Measurements from ENCODE around the gene EPB41. TPM values are rescaled to one million over a fixed set of nuclear protein-coding genes. Genes with fewer than 3 reads are reported as not detected.
"Not testable (repeated sequence)": the region's sequence is repeated elsewhere in the genome, so short reads cannot be mapped to it uniquely, and the experiment has no call there.

The EPB41 gene
- total RNA-seq, 1 donor, result 9.5 TPM

DNA sequence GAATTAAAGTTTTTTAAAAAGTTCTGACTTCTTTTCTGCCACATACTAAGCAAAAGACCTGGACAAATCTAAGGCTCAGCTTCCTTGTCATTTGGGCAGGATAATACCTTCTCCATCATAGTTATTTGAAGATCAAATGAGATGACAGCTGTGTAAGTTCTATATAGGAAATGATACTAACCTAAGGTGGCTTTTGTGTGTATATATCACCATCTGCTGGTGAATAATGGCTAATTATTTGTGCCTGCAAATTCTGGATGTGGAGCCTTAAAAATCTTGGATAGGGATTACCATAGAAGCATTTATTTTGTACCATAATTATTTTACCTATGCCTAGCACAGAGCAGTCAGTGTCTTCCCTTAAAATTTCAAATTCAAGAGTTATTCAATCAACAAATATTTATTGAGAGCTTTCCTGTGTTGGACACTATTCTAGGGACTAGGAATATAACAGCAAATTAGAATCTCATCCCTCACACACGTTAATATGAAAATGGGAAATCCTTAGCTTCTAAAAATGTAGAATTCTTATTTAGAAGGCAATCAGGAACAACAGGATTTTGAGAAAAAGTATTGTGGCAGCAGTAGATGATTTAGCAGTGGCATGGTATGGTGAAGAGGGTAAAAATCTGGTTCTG, 119.6 kb downstream of the EPB41 start:
- DNase-seq (ENCODE audit: low read depth), result peak; percentile 60
- H3K4me3 ChIP-seq (ENCODE audit: low read depth, low read length), result no peak overlapping the region
- TF ChIP-seq, protein P1, sequence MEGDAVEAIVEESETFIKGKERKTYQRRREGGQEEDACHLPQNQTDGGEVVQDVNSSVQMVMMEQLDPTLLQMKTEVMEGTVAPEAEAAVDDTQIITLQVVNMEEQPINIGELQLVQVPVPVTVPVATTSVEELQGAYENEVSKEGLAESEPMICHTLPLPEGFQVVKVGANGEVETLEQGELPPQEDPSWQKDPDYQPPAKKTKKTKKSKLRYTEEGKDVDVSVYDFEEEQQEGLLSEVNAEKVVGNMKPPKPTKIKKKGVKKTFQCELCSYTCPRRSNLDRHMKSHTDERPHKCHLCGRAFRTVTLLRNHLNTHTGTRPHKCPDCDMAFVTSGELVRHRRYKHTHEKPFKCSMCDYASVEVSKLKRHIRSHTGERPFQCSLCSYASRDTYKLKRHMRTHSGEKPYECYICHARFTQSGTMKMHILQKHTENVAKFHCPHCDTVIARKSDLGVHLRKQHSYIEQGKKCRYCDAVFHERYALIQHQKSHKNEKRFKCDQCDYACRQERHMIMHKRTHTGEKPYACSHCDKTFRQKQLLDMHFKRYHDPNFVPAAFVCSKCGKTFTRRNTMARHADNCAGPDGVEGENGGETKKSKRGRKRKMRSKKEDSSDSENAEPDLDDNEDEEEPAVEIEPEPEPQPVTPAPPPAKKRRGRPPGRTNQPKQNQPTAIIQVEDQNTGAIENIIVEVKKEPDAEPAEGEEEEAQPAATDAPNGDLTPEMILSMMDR (IDR thresholded peaks at IDR 0.05; ENCODE audit: insufficient read depth, low read depth, low read length), result peak; percentile 61

DNA sequence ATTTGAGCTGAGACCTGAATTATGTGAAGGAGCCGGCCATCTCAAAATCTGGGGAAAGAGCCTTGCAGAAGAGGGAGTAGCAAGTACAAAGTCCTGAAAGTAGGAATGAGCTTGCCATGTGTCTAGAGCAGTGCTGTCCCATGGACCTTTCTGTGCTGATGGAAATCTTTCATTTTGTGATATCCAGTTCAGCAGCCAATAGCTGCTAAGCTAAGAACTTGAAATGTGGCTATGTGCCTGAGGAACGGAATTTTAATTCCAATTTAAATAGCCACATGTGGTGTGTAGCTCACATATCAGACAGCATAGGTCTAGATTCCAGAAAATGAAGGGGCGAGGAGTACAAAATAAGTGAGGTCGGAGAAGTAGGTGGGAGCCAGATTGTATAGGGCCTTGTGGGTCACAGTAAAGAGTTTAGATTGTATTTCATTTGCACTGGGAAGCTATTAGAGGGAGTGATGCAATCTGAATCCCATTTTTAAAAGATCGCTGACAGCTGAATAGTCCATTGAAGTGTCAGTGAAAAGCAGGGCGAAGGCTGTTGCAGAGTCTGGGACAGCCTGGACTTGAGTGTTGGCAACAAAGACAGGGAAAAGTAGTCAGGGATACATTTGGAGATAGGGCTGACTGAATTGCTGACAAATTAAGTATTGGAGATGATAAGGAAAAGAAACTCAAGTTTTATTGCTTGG, 129.1 kb downstream of the EPB41 start:
- TF ChIP-seq, protein P1 (IDR thresholded peaks at IDR 0.05; ENCODE audit: insufficient read depth, low read depth, low read length), result no peak
- no peak for DNase-seq (ENCODE audit: low read depth)
- no peak overlapping the region for H3K4me3 ChIP-seq (ENCODE audit: low read depth, low read length)

DNA sequence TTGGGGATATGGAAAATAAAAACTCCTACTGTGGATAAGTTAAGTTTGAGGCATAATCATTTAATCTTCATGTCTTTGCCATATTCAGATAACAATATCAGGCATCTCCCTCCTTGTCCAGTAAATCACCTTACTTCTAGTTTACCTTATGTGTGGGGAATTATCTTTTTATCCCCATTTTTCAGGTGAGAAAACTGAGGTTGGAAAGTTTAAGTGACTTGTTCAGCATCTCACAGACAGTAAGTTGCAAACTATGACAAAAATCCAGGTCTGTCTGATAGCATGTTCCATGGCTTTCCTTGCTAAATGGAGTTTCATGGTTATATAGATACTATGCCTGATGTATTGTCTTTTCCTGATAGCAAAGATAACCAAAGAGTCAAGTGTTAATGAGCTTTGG, 129.6 kb downstream of the EPB41 start:
- TF ChIP-seq, protein P1 (IDR thresholded peaks at IDR 0.05; ENCODE audit: insufficient read depth, low read depth, low read length), result no peak
- H3K4me3 ChIP-seq (ENCODE audit: low read depth, low read length), result no peak overlapping the region
- no peak for DNase-seq (ENCODE audit: low read depth)

DNA sequence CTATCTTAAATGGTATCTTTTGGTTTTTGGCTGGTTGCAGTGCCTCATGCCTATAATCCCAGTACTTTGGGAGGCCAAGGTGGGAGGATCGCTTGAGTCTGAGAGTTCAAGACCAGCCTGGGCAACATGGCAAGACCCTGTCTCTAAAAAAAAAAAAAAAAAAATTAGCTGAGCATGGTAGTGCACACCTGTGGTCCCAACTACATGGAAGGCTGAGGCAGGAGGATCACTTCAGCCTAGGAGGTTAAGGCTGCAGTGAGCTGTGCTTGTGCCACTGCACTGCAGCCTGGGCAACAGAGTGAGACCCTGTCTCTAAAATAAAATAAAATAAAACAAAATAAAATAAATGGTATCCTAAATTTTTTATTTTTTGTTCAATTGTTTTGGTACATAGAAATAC, 131.3 kb downstream of the EPB41 start:
- DNase-seq (ENCODE audit: low read depth); H3K4me3 ChIP-seq (ENCODE audit: low read depth, low read length): not testable (repeated sequence)

DNA sequence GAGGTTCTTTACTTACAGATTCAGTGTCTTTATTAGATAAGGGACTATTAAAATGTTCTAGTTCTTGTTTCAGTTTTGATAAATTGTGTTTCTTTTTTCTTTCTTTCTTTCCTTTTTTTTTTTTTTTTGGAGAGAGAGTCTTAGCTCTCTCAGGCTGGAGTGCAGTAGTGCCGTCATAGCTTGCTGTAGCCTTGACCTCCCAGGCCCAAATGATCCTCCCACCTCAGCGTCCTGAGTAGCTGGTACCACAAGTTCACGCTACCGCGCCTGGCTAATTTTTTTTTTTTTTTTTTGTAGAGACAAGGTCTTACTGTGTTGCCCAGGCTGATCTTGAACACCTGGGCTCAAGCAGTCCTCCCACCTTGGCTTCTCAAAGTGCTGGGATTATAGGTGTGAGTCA, 132.8 kb downstream of the EPB41 start:
- TF ChIP-seq, protein P1 (IDR thresholded peaks at IDR 0.05; ENCODE audit: insufficient read depth, low read depth, low read length), result no peak
- no peak for DNase-seq (ENCODE audit: low read depth)
- H3K4me3 ChIP-seq (ENCODE audit: low read depth, low read length), result no peak overlapping the region

DNA sequence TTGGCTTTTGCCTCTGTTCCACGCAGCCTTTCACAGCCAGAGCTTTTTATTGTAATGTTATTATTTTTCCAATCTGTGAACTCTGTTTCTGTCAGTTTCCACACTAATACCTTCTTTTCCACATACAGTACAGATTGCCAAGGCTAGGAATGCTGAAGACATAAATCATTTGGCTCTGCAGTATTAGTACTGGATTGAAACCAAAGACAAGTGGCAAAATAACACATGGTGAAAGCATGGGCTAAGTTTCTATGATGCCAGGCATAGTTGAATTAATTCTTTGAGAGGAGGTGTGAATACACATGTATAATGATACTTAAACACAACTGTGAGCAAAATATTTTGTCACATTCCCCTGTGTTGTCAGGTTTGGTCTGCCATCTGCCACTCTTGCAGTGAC, 135.8 kb downstream of the EPB41 start:
- no peak overlapping the region for H3K4me3 ChIP-seq (ENCODE audit: low read depth, low read length)
- DNase-seq (ENCODE audit: low read depth), result no peak
- TF ChIP-seq, protein P1 (IDR thresholded peaks at IDR 0.05; ENCODE audit: insufficient read depth, low read depth, low read length), result no peak

DNA sequence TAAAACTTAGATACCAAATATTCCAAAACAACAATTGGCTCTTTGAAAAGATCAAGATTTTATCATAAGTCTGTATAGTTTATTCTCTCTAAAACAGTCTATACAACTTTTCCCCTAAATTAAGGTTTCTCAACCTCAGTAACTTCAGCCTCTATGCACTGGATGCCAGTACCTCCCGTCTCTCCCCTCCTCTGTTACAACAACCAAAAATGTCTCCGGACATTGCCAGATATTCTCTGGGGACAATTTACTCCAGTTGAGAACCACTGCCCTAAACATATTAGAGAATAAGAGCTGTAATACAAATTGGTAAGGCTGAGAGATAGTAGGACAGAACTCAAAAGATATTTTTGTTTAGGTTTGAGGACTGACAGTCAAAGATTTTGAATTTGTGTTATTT, 137.7 kb downstream of the EPB41 start:
- TF ChIP-seq, protein P1 (IDR thresholded peaks at IDR 0.05; ENCODE audit: insufficient read depth, low read depth, low read length), result no peak
- peak; percentile 9 for DNase-seq (ENCODE audit: low read depth)

More for the DNA sequence above, 137.7 kb downstream of the EPB41 start:
- H3K4me3 ChIP-seq (ENCODE audit: low read depth, low read length), result no peak overlapping the region
